SK-N-SH treated with all-trans-retinoic acid at 6 μM for 48 hours (cell line): ENCODE data around the gene BMP8A.
"Not testable (repeated sequence)": the region's sequence is repeated elsewhere in the genome, so short reads cannot be mapped to it uniquely, and the experiment has no call there.

ENCODE experiments used
- CREB5 ChIP-seq: fragments of 250-450 bp; sonication (Bioruptor Pico); IDR thresholded peaks from 2 replicates; pipeline ENCODE4 v1.5.1; 2020; ENCODE audit warnings: low read depth, mild to moderate bottlenecking, moderate library complexity
- CSDC2 ChIP-seq: fragments of 250-450 bp; sonication (Bioruptor Pico); IDR thresholded peaks from 2 replicates; pipeline ENCODE4 v1.5.0; 2020; ENCODE audit warnings: mild to moderate bottlenecking, moderate library complexity
- CSRNP3 ChIP-seq: fragments of 250-450 bp; sonication (Bioruptor Pico); IDR thresholded peaks from 2 replicates; pipeline ENCODE4 v1.5.1; 2021; ENCODE audit warnings: mild to moderate bottlenecking, moderate library complexity
- ESRRG ChIP-seq: fragments of 250-450 bp; sonication (Bioruptor Pico); IDR thresholded peaks from 2 replicates; pipeline ENCODE4 v1.6.1; 2021; ENCODE audit warnings: mild to moderate bottlenecking
- OSR1 ChIP-seq: fragments of 250-450 bp; sonication (Bioruptor Pico); IDR thresholded peaks from 2 replicates; pipeline ENCODE4 v1.8.0; 2022; ENCODE audit warnings: moderate library complexity, mild to moderate bottlenecking, inconsistent platforms
- POU6F1 ChIP-seq: fragments of 250-450 bp; sonication (Bioruptor Pico); IDR thresholded peaks from 2 replicates; pipeline ENCODE4 v1.8.0; 2021; ENCODE audit warnings: low read depth, mild to moderate bottlenecking, moderate library complexity, borderline replicate concordance
- PPARA ChIP-seq: fragments of 250-450 bp; sonication (Bioruptor Pico); IDR thresholded peaks from 2 replicates; pipeline ENCODE4 v1.5.0; 2020; ENCODE audit warnings: mild to moderate bottlenecking, borderline replicate concordance
- RARB ChIP-seq: fragments of 250-450 bp; sonication (Bioruptor Pico); IDR thresholded peaks from 2 replicates; pipeline ENCODE4 v1.8.0; 2021; ENCODE audit warnings: mild to moderate bottlenecking, moderate library complexity
- TCF4 ChIP-seq: fragments of 250-450 bp; sonication (Bioruptor Pico); IDR thresholded peaks from 2 replicates; pipeline ENCODE4 v1.8.0; 2021; ENCODE audit warnings: mild to moderate bottlenecking, moderate library complexity, borderline replicate concordance
- ZC3H10 ChIP-seq: fragments of 250-450 bp; sonication (Bioruptor Pico); IDR thresholded peaks from 2 replicates; pipeline ENCODE4 v1.5.1; 2021; ENCODE audit warnings: mild to moderate bottlenecking, moderate library complexity
- ZFP30 ChIP-seq: fragments of 450-650 bp; formaldehyde crosslinking; IDR thresholded peaks from 2 replicates; pipeline ENCODE4 v1.5.0; 2022; ENCODE audit warnings: mild to moderate bottlenecking, moderate library complexity
- ZNF565 ChIP-seq: fragments of 450-650 bp; formaldehyde crosslinking; conservative IDR thresholded peaks from 2 replicates; pipeline ENCODE4 v1.5.0; 2020; ENCODE audit warnings: low read depth, mild to moderate bottlenecking, moderate library complexity
- TF ChIP-seq, protein P1 (sequence below): fragments of 250-450 bp; sonication (Bioruptor Pico); IDR thresholded peaks from 2 replicates; pipeline ENCODE4 v1.8.0; 2020; ENCODE audit warnings: mild to moderate bottlenecking, moderate library complexity, borderline replicate concordance
- TF ChIP-seq, protein P2 (sequence below): fragments of 250-450 bp; sonication (Bioruptor Pico); IDR thresholded peaks from 2 replicates; pipeline ENCODE4 v1.5.0; 2020; ENCODE audit warnings: mild to moderate bottlenecking, moderate library complexity

DNA sequence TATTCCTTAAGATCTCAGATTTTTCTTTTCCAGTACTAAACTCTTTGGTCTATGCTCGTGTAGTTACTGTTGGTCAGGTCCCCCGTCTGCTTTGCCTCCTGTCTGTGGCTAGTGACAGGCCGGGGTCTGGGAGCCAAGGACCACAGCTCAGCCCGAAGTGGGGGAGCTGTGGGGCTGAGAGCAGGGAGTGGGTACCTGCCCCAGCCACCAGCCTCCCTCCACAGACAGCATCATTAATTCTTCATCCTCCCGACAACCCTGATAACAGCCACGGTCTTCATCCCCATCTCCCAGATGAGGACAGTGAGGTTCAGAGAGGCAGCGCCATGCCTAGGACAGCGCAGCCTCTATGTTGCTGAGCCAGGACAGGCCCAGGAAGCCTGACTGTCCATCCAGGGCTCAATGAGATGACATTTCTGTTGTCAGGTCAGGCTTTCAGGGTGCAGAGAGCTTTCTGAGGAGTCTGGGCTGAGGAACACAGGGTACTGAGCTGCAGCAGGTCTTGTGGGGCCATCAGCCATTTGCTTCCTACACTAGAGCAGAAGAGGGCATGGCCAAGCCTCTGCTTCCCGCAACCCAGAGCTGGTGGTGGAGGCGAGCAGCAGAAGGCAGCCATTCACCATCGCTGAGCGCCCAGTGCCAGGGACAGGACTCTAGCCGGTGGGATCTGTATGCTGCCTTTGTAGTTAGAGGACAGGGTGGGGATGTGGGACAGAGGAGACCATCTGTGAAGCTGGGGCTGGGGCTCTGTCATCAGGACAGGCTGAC is 1.8 kb downstream of the BMP8A start:
- TF ChIP-seq, protein P1, sequence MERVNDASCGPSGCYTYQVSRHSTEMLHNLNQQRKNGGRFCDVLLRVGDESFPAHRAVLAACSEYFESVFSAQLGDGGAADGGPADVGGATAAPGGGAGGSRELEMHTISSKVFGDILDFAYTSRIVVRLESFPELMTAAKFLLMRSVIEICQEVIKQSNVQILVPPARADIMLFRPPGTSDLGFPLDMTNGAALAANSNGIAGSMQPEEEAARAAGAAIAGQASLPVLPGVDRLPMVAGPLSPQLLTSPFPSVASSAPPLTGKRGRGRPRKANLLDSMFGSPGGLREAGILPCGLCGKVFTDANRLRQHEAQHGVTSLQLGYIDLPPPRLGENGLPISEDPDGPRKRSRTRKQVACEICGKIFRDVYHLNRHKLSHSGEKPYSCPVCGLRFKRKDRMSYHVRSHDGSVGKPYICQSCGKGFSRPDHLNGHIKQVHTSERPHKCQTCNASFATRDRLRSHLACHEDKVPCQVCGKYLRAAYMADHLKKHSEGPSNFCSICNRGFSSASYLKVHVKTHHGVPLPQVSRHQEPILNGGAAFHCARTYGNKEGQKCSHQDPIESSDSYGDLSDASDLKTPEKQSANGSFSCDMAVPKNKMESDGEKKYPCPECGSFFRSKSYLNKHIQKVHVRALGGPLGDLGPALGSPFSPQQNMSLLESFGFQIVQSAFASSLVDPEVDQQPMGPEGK: not testable (repeated sequence)
- TF ChIP-seq ZC3H10; ESRRG; OSR1; POU6F1 (CRISPR knock-in tag); CSRNP3 (CRISPR knock-in tag); CSDC2 (CRISPR knock-in tag); ZNF565 (CRISPR knock-in tag); TCF4 (CRISPR knock-in tag); ZFP30 (CRISPR knock-in tag); PPARA (CRISPR knock-in tag); RARB (CRISPR knock-in tag); CREB5 (CRISPR knock-in tag): not testable (repeated sequence)
- TF ChIP-seq, protein P2, sequence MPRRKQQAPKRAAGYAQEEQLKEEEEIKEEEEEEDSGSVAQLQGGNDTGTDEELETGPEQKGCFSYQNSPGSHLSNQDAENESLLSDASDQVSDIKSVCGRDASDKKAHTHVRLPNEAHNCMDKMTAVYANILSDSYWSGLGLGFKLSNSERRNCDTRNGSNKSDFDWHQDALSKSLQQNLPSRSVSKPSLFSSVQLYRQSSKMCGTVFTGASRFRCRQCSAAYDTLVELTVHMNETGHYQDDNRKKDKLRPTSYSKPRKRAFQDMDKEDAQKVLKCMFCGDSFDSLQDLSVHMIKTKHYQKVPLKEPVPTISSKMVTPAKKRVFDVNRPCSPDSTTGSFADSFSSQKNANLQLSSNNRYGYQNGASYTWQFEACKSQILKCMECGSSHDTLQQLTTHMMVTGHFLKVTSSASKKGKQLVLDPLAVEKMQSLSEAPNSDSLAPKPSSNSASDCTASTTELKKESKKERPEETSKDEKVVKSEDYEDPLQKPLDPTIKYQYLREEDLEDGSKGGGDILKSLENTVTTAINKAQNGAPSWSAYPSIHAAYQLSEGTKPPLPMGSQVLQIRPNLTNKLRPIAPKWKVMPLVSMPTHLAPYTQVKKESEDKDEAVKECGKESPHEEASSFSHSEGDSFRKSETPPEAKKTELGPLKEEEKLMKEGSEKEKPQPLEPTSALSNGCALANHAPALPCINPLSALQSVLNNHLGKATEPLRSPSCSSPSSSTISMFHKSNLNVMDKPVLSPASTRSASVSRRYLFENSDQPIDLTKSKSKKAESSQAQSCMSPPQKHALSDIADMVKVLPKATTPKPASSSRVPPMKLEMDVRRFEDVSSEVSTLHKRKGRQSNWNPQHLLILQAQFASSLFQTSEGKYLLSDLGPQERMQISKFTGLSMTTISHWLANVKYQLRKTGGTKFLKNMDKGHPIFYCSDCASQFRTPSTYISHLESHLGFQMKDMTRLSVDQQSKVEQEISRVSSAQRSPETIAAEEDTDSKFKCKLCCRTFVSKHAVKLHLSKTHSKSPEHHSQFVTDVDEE (CRISPR knock-in tag): not testable (repeated sequence)
